ENCODE data around the gene UMOD.

UMOD gene

GRCh38 chr16:20298452-20298851 is 54.1 kb downstream of the UMOD start:
- DNase-seq, result no peak

GRCh38 chr16:20291208-20292206 is 61.0 kb downstream of the UMOD start:
- DNase-seq, result no peak

- DNase-seq, result no peak
Observed at GRCh38 chr16:20289571-20289970, 62.9 kb downstream of the UMOD start.

DNA sequence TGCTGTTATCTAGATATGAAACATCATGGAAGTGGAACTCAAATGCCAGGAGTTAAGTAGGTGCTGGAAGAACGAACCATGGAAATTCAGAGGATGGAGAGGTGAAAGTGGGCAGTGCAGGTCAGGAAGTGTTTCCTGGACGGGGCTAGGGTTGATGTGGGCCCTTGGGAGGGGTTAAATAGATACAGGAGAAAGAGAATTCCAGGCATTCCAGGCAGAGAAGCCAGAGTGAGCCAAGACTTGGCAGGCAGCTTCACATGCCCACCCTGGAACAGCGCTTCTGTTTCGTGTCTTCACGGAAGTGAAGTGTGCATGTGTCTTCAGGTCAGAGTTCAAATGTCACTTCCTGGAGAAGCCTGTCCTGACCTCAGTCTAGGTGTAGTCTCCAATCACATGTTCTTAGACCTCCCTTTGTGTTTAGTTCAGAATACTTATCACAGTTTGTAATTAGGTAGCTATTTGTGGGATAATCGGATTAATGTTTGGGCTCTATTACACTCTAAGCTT is 66.5 kb downstream of the UMOD start:
- DNase-seq, result peak; percentile 12

All from NCI-H82 (cell line).